Upper lobe of left lung (tissue), 4 donors: Measurements from ENCODE around the gene CCDC57.

Source experiments
- EP300 ChIP-seq, 4 donors: sonication (generic); formaldehyde crosslinking; IDR thresholded peaks; one replicate each; pipeline ENCODE4 v1.5.1; 2017; ENCODE audit warnings: antibody characterized with exemption in 4 of 4, control low read depth in 2 of 4
- POLR2A ChIP-seq, 4 donors: fragments of 450-650 bp; IDR thresholded peaks; one replicate each; pipeline ENCODE4 v1.5.1; 2016 to 2017; ENCODE audit warnings: antibody characterized with exemption in 4 of 4, mild to moderate bottlenecking in 2 of 4
- POLR2AphosphoS5 ChIP-seq, 2 donors: sonication (generic); formaldehyde crosslinking; IDR thresholded peaks; one replicate each; pipeline ENCODE4 v1.5.1; 2017; ENCODE audit warnings: antibody characterized with exemption in 2 of 2
- TF ChIP-seq, protein P1 (sequence below), 6 experiments: fragments of 450-650 bp in 4 of 6; fragments of 200-600 bp in 2 of 6; sonication (generic) in 2 of 6; IDR thresholded peaks; one replicate each; pipeline ENCODE4 v1.5.1; 2016 to 2019; ENCODE audit warnings: antibody characterized with exemption in 6 of 6

DNA sequence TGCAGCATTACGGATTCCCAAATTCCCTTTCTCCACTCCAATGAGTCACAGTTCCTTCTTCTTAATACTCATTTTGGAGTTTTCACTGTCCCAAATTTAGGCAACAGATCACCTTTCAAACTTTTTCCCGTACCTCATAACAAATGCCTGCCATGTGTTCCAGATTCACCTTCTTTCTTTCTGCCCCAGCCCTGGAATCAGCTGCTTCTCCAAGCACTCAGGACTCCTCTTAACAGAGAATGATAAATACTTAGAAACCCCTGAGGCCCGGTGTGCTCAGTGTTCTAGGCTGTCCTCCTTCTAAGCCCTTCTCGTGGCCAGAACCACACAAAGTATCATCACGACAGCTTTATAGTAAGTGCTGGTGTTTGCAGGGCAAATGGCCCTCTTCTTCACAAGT is 45.9 kb upstream of the CCDC57 start:
- TF ChIP-seq, protein P1, sequence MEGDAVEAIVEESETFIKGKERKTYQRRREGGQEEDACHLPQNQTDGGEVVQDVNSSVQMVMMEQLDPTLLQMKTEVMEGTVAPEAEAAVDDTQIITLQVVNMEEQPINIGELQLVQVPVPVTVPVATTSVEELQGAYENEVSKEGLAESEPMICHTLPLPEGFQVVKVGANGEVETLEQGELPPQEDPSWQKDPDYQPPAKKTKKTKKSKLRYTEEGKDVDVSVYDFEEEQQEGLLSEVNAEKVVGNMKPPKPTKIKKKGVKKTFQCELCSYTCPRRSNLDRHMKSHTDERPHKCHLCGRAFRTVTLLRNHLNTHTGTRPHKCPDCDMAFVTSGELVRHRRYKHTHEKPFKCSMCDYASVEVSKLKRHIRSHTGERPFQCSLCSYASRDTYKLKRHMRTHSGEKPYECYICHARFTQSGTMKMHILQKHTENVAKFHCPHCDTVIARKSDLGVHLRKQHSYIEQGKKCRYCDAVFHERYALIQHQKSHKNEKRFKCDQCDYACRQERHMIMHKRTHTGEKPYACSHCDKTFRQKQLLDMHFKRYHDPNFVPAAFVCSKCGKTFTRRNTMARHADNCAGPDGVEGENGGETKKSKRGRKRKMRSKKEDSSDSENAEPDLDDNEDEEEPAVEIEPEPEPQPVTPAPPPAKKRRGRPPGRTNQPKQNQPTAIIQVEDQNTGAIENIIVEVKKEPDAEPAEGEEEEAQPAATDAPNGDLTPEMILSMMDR (IDR thresholded peaks at IDR 0.05) = no peak
- TF ChIP-seq POLR2A (IDR thresholded peaks at IDR 0.05) (no peak), EP300 (IDR thresholded peaks at IDR 0.05) (no peak), POLR2AphosphoS5 (IDR thresholded peaks at IDR 0.05) (no peak)
